AG04449 (cell line): Measurements from ENCODE around the gene PRKCE.

ENCODE experiments used
- CTCF ChIA-PET: fragments of 350-600 bp; formaldehyde crosslinking; extraction: SDS; loops from one replicate; lab custom pipeline; 2021; ENCODE audit warnings: antibody characterized with exemption; lab: Yijun Ruan, JAX
- POLR2A ChIA-PET: fragments of 400-600, 350-600 bp; formaldehyde crosslinking; extraction: SDS; loops from one replicate; lab custom pipeline; 2020; ENCODE audit warnings: antibody characterized with exemption, inconsistent platforms; lab: Yijun Ruan, JAX
- DNase-seq: peaks from one replicate; pipeline ENCODE4 v3.0.0-alpha.2; 2010; ENCODE audit warnings: low read depth, low spot score
- H3K4me3 ChIP-seq: 2 replicates; pipeline ENCODE4 v1.5.1; 2011; ENCODE audit warnings: low read depth, mild to moderate bottlenecking, control low read depth, low read length
- TF ChIP-seq, protein P1 (sequence below): IDR thresholded peaks from one replicate; pipeline ENCODE4 v1.5.1; 2011; ENCODE audit warnings: mild to moderate bottlenecking, moderate library complexity, low read length, control low read depth, inconsistent platforms; ENCODE audit not compliant: insufficient read depth; ENCODE audit errors: missing control alignments

Gene PRKCE

DNA sequence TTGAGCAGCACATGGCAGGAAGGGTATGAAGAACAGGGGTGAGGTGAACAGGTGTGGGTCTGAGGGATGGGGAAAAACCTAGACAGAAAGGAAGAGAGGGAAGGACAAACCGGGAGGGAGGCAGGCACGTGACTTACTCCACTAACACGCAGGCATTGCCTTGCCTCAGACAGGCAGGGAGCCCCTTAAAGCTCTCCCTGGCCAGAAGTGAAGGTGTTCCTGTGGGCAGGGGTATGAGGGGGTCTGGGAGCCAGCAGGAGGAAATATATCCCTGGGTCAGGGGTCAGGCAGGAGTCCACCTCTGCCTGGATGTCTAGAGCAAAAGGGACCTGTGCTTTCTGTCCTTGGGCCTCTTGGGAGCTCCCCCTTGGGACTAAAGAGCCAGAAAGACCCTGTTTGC lies 510.4 kb downstream of the PRKCE start:
- TF ChIP-seq, protein P1, sequence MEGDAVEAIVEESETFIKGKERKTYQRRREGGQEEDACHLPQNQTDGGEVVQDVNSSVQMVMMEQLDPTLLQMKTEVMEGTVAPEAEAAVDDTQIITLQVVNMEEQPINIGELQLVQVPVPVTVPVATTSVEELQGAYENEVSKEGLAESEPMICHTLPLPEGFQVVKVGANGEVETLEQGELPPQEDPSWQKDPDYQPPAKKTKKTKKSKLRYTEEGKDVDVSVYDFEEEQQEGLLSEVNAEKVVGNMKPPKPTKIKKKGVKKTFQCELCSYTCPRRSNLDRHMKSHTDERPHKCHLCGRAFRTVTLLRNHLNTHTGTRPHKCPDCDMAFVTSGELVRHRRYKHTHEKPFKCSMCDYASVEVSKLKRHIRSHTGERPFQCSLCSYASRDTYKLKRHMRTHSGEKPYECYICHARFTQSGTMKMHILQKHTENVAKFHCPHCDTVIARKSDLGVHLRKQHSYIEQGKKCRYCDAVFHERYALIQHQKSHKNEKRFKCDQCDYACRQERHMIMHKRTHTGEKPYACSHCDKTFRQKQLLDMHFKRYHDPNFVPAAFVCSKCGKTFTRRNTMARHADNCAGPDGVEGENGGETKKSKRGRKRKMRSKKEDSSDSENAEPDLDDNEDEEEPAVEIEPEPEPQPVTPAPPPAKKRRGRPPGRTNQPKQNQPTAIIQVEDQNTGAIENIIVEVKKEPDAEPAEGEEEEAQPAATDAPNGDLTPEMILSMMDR, result no peak
- no peak overlapping the region for H3K4me3 ChIP-seq
- DNase-seq, result no peak
- CTCF ChIA-PET, result interaction anchor here (0.9 to 1.3 kb wide), 2 partner anchors 10 kb away, joined by 3 read pairs; no protein-coding TSS in a partner anchor
- POLR2A ChIA-PET, result no interaction called here

DNA sequence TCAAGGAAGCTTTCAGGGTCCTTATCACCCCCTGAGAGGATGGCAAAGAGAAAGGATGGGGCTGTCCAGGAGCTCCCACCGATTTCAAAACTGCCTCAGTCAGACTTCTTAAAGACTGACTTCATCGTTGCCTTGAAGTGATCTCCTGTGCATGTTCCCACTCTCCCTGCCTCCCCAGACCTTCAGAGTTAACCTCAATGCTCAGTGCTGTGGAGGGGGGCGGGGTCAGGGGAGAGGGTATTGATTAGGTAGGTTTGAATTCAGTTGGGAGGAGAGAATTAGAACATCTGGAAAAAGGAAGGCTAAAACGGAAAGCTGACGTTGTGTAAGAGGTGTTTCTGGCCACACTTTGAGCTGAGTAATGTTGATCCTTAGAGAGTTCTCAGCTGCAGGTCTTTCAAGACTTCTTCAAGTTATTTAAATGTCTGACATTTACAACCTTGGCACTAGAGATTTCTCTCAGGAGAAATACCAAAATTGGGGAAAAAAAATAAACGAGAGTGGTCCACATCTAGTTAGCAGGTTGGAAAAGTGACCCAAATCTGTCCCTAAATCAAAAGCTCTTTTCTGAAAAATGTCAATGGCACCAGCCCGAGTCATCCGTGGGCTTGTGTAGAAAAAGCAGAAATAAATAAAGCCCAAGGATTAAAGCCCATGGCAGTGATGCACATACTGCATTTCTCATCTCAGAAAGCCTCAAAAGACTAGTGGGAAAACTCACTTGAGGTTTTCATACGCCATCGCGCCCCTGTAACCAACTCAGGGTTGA lies 511.0 kb downstream of the PRKCE start:
- TF ChIP-seq, protein P1, result no peak
- H3K4me3 ChIP-seq, result no peak overlapping the region
- DNase-seq, result no peak
- CTCF ChIA-PET, result interaction anchor here (0.9 to 1.3 kb wide), 3 partner anchors 9 to 99 kb away, joined by 3 to 4 read pairs (median 3); no protein-coding TSS in a partner anchor
- POLR2A ChIA-PET, result no interaction called here

DNA sequence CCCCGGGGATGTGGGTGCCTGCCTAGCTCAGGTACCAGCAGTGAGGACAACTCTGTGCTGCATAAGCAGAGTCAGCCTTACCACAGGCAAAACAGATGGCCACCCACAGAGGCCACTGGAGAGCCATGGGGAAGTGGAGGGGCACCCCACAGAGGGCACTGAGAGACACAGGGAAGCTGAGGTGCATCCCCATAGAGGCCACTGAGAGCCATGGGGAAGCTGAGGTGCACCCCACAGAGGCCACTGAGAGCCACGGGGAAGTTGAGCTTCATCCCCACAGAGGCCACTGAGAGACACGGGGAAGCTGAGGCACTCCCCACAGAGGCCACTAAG lies 511.6 kb downstream of the PRKCE start:
- CTCF ChIA-PET, result interaction anchor here (1.1 to 1.3 kb wide), 2 partner anchors 9 to 100 kb away, joined by 3 to 4 read pairs; no protein-coding TSS in a partner anchor
- TF ChIP-seq, protein P1, result no peak
- DNase-seq, result no peak
- no peak overlapping the region for H3K4me3 ChIP-seq
- POLR2A ChIA-PET, result interaction anchor here (2.1 kb wide), 1 partner anchor 134 kb away, joined by 8 read pairs; the partner anchor contains the start of gene EPAS1

DNA sequence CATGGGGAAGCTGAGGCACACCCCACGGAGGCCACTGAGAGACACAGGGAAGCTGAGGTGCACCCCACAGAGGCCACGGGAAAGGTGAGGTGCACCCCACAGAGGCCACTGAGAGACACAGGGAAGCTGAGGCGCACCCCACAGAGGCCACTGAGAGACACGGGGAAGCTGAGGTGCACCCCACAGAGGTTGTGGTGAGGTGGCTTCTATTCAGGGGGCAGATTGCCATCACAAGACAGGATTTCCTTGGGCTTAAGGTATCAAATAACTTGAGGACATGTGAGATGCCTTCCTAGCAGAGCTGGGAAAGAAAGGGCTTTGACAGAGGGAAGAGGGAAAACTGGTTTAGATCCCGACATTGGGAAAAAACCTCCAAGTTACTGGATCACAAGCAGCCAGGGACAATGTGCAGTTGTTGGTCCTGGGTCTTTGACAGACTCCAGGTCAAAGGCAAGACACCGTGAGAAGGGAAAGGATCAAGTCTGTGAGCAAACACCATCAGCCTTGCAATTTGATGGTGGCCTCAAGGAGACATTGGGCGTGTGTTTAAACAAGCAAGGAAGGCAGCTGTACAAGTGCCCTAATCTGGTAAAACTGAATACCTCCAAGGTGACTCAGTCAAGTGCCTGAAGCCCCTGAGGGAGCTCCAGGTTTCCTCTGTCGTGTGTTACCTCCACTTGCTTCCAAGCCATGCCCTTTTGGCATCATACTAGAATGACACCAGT lies 512.5 kb downstream of the PRKCE start:
- ChIA-PET POLR2A (interaction anchor here (0.6 to 2.1 kb wide), 4 partner anchors 15 to 518 kb away, joined by 3 to 8 read pairs (median 4); partner anchors contain the start of gene EPAS1), CTCF (interaction anchor here (1.2 to 1.6 kb wide), 3 partner anchors 12 to 130 kb away, joined by 4 to 6 read pairs (median 5); no protein-coding TSS in a partner anchor)
- TF ChIP-seq, protein P1, result no peak
- no peak overlapping the region for H3K4me3 ChIP-seq
- DNase-seq, result no peak

DNA sequence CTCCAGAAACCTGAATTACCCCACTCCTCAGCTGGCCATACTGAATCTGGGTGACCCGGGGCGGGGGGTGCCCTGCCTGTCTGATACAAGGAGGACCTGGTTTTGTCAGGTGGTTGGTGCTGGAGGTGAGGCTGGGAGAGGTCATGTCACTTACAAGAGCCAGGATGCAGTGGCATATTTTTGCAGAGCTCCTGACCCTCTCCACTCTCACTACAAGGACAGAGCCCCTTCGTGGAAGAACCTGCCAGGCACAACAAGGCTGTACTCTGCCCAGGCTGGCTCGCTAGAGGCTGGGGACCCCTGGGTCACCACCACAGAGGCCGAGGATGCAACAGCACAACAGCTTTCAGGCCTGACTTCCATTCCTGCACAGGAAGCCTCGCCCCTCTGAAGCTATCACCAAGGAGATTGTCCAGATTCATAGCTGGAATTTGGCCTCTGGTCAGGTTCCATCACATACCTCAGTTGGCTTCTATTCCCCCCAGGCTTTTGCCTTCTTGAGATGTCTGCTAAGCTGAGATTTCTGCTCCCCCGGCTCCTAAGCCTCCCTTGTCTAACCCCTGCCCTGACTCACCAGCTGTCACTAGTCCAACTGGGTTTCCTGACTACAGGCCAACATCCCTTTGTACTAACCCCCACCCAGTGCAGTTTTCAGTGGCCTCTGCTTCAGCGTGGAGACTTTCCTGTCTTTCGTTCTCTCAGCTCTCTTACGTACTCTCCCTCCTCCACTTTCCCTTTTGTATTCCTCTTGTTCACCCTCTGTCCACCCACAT lies 513.2 kb downstream of the PRKCE start:
- ChIA-PET CTCF (interaction anchor here (1.2 to 1.6 kb wide), 3 partner anchors 11 to 130 kb away, joined by 4 to 6 read pairs (median 5); no protein-coding TSS in a partner anchor), POLR2A (interaction anchor here (0.6 to 2.1 kb wide), 6 partner anchors 11 to 518 kb away, joined by 3 to 8 read pairs (median 3); partner anchors contain the start of gene EPAS1)
- no peak overlapping the region for H3K4me3 ChIP-seq
- TF ChIP-seq, protein P1, result no peak
- DNase-seq, result peak; percentile 89
